Activated CD4-positive, alpha-beta T cell treated with anti-CD3 and anti-CD28 coated beads, Interleukin-2, Interleukin-4, amounts not matched to agents 100 ng/mL and 50 ng/mL, durations not matched to agents 16 hours and 8 hours (primary cell): ENCODE data around the gene CHURC1.

Source experiments
- DNase-seq: peaks from one replicate; pipeline ENCODE4 v3.0.0-alpha.2; 2020; ENCODE audit warnings: low spot score

The CHURC1 gene

GRCh38 chr14:64956697-64957406 lies 42.6 kb downstream of the CHURC1 start:
- no peak for DNase-seq

GRCh38 chr14:64958201-64958600 lies 43.9 kb downstream of the CHURC1 start:
- no peak for DNase-seq

GRCh38 chr14:64958743-64959142 lies 44.5 kb downstream of the CHURC1 start:
- no peak for DNase-seq

GRCh38 chr14:64960762-64961276 lies 46.6 kb downstream of the CHURC1 start:
- DNase-seq = no peak

- no peak for DNase-seq
These were observed 49.4 kb downstream of the CHURC1 start for GRCh38 chr14:64963611-64964010.

GRCh38 chr14:64965356-64966000 lies 51.2 kb downstream of the CHURC1 start:
- no peak for DNase-seq

- DNase-seq = no peak
These were observed 52.7 kb downstream of the CHURC1 start for GRCh38 chr14:64966976-64967375.

GRCh38 chr14:64968167-64968566 lies 53.9 kb downstream of the CHURC1 start:
- no peak for DNase-seq

GRCh38 chr14:64968651-64969050 lies 54.4 kb downstream of the CHURC1 start:
- DNase-seq = no peak

- DNase-seq = no peak
These were observed 55.8 kb downstream of the CHURC1 start for GRCh38 chr14:64970041-64970440.

- no peak for DNase-seq
These were observed 56.7 kb downstream of the CHURC1 start for GRCh38 chr14:64970776-64971477.

- no peak for DNase-seq
These were observed 57.3 kb downstream of the CHURC1 start for GRCh38 chr14:64971491-64971942.

- peak; percentile 19 for DNase-seq
These were observed 57.9 kb downstream of the CHURC1 start, which contains the start of gene RAB15 for GRCh38 chr14:64971943-64972791. TSS of gene RAB15 (minus strand) at chr14:64972336. CDS start at chr14:64972076, 260 bp downstream.

- no peak for DNase-seq
These were observed 58.8 kb downstream of the CHURC1 start for GRCh38 chr14:64973026-64973442.

- DNase-seq = no peak
These were observed 59.6 kb downstream of the CHURC1 start for GRCh38 chr14:64973826-64974225.

- no peak for DNase-seq
These were observed 60.3 kb downstream of the CHURC1 start for GRCh38 chr14:64974563-64974962.

GRCh38 chr14:64979336-64980074 lies 65.2 kb downstream of the CHURC1 start:
- DNase-seq = no peak

GRCh38 chr14:64983439-64984310 lies 69.4 kb downstream of the CHURC1 start:
- DNase-seq = peak; percentile 62
